Bronchial epithelial cell (primary cell): ENCODE measurements around the gene NVL. TPM values are rescaled to one million over a fixed set of nuclear protein-coding genes. Genes with fewer than 3 reads are reported as not detected.

Source experiments
- DNase-seq: peaks from one replicate; pipeline ENCODE4 v3.0.0-alpha.2; 2010; ENCODE audit warnings: low read depth
- FAIRE-seq: peaks from 2 replicates; lab custom pipeline; 2011; peaks lifted over from hg19 to GRCh38; lab: Jason Lieb, UNC
- H3K27me3 ChIP-seq: 2 replicates; pipeline ENCODE4 v1.5.1; 2011; ENCODE audit warnings: low read length; ENCODE audit not compliant: control insufficient read depth, insufficient read depth
- H3K36me3 ChIP-seq: 2 replicates; pipeline ENCODE4 v1.5.1; 2011; ENCODE audit warnings: low read length; ENCODE audit not compliant: control insufficient read depth, insufficient read depth
- H3K4me3 ChIP-seq: 2 replicates; pipeline ENCODE4 v1.5.1; 2011; ENCODE audit warnings: mild to moderate bottlenecking, low read depth, low read length, control low read depth
- CTCF ChIP-seq: IDR thresholded peaks from 2 replicates; pipeline ENCODE4 v1.5.1; 2011; ENCODE audit warnings: mild to moderate bottlenecking, moderate library complexity, low read length, control low read depth, inconsistent platforms; ENCODE audit not compliant: insufficient read depth, severe bottlenecking
- total RNA-seq: library from RNA; depleted of rRNA; stranded (reverse); fragments of >200 nt; gene quantifications from 2 replicates; pipeline ENCODE4 v1.2.1, GENCODE V29; 2014

The NVL gene
- total RNA-seq, 1 donor from 2014 or later: 23.7 TPM

DNA sequence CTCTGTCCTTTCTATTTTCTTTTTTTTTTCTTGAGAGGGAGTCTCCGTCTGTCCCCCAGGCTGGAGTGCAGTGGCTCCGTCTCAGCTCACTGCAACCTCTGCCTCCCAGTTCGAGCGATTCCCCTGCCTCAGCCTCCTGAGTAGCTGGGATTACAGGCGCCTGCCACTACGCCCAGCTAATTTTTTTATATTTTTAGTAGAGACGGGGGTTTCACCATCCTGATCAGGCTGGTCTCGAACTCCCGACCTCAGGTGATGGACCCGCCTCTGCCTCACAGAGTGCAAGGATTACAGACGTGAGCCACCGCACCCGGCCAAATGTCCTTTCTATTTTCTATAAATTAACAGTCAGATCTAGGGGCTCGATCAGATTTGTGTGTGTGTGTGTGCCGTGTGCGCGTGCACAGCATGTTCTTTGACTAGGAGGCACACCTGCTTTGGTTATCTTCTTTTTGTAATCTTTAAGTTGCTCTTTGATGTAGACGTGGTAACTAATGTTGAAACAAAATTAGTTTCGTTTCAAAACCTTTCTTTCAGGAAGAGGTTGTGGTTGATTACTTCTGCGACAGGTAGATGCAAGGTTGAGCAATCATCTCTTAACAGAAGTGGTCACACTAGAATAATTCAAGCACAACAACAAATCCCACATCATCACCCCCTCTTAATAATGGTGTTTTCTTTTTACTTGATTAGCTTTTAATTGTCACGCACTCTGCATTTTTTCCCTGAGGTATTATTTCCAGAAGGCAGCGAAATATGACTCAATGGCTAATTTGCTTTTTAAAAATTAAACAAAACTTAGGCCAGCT, 147.7 kb downstream of the NVL start:
- TF ChIP-seq CTCF: no peak
- FAIRE-seq (no peak), DNase-seq (peak; percentile 51)

GRCh38 chr1:224181453-224181810, 148.5 kb downstream of the NVL start:
- no peak for DNase-seq
- no peaks in the 10 kb centered on the region for H3K36me3 ChIP-seq
- H3K27me3 ChIP-seq: no peaks in the 10 kb centered on the region
- no peak for FAIRE-seq
- TF ChIP-seq CTCF: no peak
- no peak overlapping the region for H3K4me3 ChIP-seq

More for the DNA sequence above, 147.7 kb downstream of the NVL start:
- Histone ChIP-seq H3K27me3 (no peaks in the 10 kb centered on the region), H3K36me3 (no peaks in the 10 kb centered on the region), H3K4me3 (peak overlapping the region; percentile 87)

DNA sequence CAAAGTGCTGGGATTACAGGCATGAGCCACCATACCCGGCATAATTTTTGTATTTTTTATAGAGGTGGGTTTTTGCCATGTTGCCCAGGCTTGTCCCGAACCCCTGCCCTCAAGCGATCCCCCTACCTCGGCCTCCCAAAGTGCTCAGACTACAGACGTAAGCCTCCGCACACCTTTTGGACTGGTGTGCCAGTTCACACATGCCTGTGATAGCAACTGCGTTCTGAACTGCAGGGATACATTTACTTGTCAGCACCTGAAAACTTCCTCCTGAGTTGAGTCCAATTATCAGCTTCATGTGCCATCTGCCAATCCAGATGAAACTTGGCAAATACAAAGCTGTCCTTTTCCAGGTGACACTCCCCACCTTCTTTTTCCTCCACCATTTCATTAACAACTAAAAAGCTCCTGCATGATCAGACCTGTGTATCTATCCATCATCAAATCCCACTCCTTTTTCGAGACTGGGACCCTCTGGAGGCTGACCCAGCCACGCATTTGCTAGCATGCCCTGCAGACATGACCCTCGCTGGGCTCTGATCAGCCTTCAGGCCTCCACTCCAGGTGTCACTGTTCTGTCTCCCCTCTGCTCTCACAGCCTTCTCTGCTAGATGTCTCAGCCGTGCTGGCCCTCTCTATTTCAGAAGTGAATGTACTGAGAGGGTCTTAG, 149.1 kb downstream of the NVL start:
- TF ChIP-seq CTCF: no peak
- no peaks in the 10 kb centered on the region for H3K36me3 ChIP-seq
- no peak overlapping the region for H3K4me3 ChIP-seq
- FAIRE-seq (no peak), DNase-seq (no peak)
- H3K27me3 ChIP-seq: no peaks in the 10 kb centered on the region

GRCh38 chr1:224178894-224179293, 151.1 kb downstream of the NVL start:
- Histone ChIP-seq H3K36me3 (no peaks in the 10 kb centered on the region), H3K27me3 (no peaks in the 10 kb centered on the region), H3K4me3 (no peak overlapping the region)
- FAIRE-seq: no peak
- no peak for DNase-seq
- no peak for TF ChIP-seq CTCF

- FAIRE-seq: no peak
- no peak for TF ChIP-seq CTCF
- no peaks in the 10 kb centered on the region for H3K36me3 ChIP-seq
- no peak overlapping the region for H3K4me3 ChIP-seq
- no peak for DNase-seq
- H3K27me3 ChIP-seq: no peaks in the 10 kb centered on the region
Observed at GRCh38 chr1:224177356-224177999, 152.5 kb downstream of the NVL start.

Other genes starting within 250 kb of the NVL start
- 35.8 and 42.0 TPM in 2 replicates for gene FBXO28, start 216.1 kb downstream of the NVL start, total RNA-seq
- gene DEGS1, start 146.9 kb downstream of the NVL start, total RNA-seq: 22.5 and 30.0 TPM in 2 replicates
- gene CNIH4, start 26.7 kb upstream of the NVL start, total RNA-seq: 70.3 and 146 TPM in 2 replicates
- 34.5 and 58.8 TPM in 2 replicates for gene WDR26, start 104.6 kb upstream of the NVL start, total RNA-seq